HEK293T (cell line): Measurements from ENCODE around the gene GSTM2.

ENCODE experiments used
- BHLHE40 ChIP-seq: fragments of 450-650 bp; IDR thresholded peaks from 2 replicates; pipeline ENCODE4 v1.6.1; 2016; ENCODE audit warnings: mild to moderate bottlenecking, moderate library complexity, borderline replicate concordance
- HDGF ChIP-seq: fragments of 450-650 bp; IDR thresholded peaks from 2 replicates; pipeline ENCODE4 v1.6.1; 2017; ENCODE audit warnings: antibody characterized with exemption, borderline replicate concordance
- PKNOX1 ChIP-seq: fragments of 450-650 bp; IDR thresholded peaks from 2 replicates; pipeline ENCODE4 v1.6.1; 2016

GRCh38 chr1:109650609-109651008, 17.2 kb upstream of the GSTM2 start:
- TF ChIP-seq PKNOX1 (no peak), HDGF (no peak), BHLHE40 (no peak)
